ENCODE measurements around the gene PARP1.

Gene PARP1

DNA sequence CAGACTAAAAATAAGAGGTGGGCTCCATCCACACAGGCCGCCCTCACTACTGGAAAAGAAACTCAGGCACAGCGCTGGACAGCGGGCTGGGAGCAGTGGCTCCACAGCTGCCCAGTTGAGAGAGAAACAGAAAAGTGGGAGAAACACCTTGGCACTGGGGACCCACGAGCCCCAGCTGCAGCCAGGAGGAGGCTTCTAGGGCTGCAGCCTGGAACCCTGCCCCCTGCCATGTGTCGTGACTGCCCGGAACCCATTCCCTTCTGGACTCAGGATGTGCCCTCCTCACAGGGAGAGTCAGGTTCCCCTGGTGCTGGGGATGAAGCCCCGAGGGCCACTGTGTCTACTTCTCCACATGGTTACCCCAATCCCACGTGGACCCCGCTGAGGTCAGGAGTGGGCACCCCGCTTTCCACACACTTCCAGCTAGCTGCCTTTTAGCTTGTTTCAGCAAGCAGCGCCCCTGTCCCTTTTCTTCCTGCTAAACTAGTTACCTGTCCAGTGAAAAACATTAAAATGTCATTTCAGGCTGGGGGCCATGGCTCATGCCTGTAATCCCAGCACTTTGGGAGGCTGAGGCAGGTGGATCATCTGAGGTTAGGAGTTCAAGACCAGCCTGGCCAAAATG, 35.9 kb downstream of the PARP1 start:
- no peak for DNase-seq

DNA sequence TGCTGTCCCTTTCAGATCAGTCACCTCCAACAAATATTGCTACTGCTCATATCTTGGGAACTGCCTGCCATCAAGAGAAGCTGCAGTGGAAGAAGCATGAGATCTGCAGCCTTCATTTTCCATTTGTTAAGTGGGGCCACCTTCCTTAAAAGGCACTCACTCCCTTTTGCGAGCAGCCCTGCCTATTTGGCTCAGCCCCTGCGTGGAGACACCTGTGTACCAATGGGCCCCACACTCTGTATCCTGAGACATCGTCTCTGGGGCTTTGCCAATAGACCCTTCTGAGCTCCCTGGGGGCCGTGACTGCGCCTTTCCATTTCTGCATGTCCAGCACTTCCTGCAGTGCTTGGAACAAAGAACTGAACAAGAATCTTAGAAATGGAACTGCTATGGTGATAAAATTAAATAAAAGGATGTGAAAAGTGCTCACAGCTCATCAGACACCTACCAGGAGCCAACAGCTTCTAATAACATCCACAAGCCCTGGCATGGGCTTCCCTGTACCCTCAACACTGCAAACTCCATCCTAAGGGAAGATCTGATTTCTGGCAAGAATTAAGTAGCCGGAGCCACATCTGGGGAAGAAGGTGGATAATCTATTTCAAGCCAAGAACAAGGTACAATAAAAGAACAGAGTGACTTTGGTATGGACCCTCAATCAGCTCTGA, 36.7 kb downstream of the PARP1 start:
- DNase-seq = no peak

DNA sequence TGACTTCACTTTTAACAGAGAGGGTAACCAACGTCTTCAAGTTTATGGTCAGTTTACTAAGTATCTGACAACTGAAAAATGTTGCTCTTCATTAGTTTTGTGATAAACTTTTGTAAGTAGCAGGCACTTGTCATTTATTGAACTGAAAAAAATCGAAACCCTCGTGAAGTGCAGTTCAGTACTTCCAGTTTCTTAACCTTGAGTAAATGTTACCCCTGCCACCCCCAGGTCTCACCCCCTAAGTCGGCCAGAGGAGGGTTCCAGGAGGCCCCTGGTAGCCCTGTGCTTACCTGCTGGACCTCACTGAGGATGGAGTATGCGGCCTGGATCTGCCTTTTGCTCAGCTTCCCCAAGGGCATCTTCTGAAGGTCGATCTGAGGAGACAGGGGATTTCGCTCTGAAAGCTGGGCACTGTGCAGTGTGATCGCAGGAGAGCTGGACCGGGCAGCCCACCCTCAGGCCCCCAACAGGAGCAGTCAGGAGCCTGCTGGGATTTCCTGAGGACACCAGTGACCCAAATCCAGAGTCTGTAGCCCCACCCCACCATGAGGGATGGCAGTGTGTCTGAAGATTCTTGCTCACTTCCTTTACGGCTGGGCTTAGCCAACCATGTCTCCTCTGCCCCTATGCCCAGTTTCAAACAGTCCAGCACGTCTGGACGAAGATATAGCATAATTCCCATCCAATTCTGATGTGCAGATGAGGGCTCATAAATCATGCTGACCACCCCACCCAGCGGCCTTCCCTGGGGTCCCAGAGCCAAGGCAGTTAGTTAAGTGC, 37.6 kb downstream of the PARP1 start:
- no peak for DNase-seq

DNA sequence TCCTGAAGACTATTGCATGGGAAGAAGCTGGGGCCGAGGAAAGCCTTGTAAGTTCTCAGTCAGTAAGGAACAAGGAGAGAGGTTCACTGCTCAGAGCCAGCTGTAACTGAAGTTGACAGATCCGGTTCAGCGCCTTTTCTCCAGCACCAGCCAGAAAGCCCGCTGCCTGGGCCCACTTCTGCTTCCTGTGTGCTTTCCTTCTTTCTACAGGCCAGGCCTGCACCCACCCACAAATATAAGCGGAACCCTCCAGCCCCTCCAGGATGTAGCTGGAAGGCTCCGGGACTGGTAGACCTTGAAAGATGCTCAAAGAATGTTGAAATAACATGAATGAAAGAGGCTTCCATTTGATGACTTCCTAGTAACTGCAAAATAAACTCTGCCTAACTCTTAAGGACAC, 38.8 kb downstream of the PARP1 start:
- DNase-seq = no peak

DNA sequence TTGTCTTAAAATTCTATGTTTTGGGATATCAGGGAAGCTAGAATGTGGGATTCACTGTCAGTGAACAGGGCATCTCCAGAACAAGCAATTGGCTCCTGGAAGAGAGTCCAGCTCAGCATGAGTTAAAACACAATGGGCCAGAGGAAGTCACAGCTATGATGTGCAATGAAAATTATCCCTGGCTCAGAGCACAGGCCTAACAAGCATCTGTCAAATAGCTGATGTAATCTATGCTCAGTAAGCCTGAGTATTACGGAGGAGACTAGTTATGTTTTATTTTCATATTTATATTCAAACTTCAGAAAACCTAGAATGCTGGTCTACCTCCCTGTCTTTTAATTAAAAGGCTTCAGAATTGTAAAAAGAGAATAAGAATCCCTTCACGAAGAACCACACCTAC, 41.6 kb downstream of the PARP1 start:
- no peak for DNase-seq

DNA sequence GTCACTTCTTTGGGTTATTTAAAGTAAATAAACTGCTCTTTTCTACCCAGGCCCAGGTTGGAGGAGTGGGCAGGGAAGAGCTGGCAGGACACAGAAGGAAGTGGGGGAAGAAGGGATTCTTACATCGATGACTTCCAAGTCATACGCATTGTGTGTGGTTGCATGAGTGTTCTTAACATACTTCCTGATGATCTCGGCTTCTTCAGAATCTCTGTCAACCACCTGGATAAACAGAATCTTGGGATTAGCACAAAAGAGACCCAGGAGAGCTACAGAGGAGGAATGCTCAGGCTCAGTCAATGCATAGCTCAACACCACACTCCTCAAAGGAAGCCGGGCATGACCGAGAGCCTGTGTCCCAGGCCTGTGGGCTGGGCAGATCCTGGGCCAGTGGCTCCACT, 42.1 kb downstream of the PARP1 start:
- no peak for DNase-seq

DNA sequence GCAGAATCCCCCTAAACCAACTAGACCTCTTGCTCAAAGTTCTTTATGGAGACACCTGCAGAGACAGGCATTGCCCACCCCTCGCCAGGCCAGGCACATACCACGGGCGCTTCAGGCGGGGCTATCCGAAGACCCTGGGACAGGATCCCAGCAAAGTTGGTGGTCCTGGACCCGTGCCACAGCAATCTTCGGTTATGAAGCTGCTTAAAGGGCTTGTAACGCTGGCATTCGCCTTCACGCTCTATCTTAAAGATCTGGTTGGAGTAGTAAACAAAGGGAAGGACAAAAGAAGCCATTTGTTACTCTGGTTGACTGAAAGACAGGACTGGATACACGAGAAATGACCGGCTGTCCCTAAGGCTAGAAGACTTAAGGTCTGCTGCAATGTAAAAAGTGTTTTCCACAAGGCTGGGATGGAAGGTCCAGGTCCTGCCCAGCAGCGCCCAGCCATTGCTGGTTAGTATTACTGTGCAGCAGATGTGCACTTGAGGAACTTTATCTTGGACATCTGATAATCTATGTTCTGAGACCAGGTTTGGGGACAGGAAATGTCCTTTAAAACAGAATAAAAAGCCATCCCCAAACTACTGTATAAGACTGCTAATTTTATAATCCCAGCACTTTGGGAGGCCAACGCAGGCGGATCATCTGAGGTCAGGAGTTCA, 42.9 kb downstream of the PARP1 start:
- no peak for DNase-seq

DNA sequence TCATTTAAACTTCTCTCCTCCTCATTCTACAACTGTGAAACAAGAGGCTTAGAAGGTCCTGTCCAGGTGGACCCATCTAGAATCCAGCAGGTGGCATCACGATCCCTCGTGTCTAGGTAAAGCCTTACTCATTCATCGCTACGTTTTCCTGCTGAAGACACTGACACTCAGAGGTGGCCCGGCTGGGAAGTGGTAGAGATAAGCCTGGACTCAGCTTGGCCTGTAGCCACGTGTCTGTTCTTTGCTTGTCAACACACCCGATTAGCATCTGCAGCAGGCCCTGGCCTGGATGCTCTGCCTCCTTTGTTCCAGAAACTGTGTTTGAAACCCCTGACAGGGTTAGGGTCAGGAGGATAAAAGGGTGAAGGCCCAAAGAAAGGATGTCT, 43.4 kb downstream of the PARP1 start:
- DNase-seq = no peak

DNA sequence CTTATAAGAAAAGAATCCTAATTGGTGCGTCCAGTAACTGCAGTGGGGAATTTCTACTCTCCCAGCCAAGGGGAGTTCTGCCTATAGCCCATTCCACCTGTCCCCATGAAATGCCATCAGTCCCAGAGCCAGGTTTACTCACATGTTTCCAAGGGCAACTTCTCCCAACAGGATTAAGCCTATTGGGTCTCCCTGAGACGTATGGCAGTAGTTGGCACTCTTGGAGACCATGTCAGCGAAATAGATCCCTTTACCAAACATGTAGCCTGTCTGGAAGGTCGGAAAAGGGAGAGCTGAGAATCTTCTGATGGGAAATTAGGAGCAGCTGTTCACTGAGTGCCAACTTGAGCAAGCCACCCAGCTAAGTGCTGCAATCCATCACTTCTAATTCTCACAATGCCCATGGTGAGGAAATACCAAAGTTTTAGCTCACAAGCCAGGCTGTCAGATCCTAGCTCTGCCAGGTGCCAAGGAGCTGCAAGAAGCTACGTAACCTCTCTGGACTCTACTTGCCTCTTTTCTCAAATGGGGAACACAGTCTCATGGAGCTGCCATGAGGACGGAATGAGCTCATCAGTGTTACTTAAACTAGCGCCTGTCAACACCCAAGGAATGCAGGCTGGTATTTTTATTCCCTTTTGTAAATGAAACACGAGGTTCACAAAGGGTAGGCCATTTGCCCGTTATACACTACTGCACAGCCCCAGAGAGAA, 43.9 kb downstream of the PARP1 start:
- DNase-seq = no peak

DNA sequence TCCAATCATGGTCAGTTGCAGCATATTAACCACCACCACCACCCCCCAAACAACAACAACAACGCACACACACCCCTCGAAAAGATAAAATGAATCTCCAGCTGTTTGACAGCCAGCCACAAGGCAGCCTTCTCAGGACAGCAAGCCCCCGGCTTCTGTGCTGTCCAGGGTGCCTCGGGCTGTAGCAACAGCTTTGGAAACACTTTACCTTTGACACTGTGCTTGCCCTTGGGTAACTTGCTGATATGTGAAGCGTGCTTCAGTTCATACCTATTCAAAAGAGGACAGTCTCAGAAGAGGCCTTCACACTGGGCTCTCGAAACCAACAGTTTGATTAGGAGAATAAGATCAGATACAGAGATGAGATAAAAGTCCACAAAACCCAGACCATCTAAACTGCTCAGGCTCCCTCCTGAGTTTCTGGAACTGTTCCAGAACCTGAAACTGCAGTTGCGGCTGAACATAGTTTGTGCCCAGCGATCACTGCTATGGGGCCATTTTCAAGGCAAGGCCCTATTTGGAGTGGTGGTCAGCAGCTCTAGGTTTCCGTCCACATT, 44.9 kb downstream of the PARP1 start:
- no peak for DNase-seq

DNA sequence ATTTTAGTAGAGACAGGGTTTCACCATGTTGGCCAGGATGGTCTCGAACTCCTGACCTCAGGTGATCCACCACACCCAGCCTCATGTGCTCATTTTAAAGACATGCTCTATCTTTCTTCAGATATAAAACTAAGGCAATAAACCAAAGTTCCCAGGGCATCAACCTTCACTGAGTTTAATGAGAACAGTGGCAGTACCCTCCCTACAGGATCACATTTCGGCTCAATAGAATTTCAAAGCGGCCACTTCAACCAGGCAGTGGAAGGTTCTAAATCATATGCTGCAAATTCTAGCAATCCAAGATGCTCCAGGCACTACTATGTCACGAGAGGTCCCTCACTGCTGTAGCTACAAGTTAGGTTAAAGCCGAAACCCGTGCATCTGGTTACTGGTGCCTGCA, 45.5 kb downstream of the PARP1 start:
- DNase-seq = no peak

DNA sequence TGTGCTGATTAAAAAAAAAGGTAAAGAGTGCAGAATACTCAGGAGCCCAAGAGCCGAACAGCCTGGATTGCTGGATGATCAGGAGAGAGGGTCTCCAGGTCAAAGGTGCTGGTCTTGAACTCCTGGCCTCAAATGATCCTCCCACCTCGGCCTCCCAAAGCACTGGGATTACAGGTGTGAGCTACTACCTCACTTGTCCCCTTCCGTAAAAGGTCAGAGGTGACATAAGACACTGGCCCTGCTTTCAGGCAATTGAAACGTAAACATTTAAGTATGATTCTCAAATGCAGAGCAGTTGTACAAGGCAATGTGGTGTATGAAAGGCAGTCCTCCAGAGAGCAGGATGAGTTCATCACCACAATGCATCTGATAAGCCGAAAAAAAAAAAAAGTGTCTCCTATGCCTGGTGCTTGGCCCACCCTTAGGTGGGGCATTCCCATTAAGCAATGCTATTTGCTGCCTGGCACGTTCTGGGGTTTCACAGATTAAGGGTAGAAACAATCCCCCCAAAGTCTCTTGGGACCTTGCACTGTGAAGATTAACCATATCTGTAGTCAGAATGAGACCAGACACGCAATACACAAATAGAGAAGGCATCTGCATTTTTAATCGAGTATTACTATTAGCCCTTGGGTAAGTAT, 47.7 kb downstream of the PARP1 start:
- no peak for DNase-seq

DNA sequence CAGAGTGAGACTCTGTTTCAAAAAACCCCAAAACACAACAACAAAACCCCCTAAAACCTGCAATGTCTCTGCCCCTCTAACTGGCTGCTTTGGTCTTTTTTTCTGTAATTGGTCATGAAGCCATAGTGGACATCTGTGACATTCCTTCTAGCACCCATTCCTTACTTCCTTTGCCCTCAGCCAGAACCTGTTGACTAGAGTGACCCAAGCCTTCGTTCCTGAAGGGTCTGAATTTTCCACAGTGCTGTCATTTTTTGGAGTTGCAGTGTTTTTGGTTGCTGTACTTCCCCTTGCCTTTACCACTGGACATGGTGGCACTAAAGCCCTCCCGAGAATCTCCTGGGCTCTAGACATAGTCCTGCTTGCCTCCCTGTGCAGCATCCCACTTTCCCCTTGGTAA, 50.5 kb downstream of the PARP1 start:
- DNase-seq = no peak

DNA sequence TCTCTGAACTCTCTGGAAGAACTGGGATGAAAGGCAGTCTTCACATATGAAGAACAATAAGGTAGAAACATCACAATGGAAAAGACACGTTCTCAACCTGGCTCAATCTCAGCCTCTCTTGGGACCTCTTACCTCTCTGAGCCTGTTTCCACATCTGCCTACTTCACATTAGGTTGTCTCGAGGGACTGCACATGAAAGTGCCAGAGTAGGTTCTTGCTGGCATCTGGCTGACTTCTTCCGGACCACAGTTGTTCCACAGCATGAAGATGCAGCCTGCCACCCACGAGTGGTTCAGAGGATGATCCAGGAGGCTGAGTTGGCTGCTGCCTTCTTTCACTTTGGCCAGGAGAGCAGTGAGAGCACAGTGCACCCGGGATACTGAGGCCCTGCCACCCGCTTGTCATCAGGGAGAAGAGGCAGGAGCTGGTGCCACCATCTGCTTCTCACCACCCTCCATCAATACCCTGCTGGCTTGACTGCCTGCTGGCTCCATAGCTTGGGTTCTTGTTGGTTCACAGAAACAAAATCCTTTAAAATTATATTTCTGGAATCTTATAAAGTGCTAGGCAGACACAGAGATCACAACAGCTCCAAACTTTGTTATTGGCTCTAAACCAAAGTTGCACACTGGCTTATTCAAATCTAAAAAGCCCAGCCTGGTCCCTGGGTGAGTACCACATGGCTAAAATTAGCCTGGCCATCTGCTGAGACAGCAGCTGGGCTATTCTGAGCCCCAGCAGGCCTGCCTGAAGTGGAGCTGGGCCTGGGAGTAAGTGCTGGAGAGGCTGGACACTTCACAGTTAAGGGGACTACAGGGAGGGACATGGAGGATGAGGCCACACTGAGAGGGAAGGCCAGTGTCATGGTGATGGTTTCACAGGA, 52.0 kb downstream of the PARP1 start:
- no peak for DNase-seq

DNA sequence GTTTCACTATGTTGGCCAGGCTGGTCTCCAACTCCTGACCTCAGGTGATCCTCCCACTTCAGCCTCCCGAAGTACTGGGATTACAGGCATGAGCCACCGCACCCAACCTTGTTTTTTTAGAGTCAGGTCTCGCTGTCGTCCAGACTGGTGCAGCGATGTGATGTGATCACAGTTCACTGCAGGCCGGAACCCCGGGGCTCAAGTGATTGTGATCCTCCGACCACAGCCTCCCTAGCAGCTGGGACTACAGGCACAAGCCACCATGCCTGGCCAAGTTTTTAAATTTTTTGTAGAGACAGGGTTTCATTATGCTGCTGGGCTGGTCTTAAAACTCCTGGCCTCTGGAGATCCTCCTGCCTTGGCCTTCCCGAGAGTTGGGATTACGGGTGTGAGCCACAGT, 52.9 kb downstream of the PARP1 start:
- no peak for DNase-seq

DNA sequence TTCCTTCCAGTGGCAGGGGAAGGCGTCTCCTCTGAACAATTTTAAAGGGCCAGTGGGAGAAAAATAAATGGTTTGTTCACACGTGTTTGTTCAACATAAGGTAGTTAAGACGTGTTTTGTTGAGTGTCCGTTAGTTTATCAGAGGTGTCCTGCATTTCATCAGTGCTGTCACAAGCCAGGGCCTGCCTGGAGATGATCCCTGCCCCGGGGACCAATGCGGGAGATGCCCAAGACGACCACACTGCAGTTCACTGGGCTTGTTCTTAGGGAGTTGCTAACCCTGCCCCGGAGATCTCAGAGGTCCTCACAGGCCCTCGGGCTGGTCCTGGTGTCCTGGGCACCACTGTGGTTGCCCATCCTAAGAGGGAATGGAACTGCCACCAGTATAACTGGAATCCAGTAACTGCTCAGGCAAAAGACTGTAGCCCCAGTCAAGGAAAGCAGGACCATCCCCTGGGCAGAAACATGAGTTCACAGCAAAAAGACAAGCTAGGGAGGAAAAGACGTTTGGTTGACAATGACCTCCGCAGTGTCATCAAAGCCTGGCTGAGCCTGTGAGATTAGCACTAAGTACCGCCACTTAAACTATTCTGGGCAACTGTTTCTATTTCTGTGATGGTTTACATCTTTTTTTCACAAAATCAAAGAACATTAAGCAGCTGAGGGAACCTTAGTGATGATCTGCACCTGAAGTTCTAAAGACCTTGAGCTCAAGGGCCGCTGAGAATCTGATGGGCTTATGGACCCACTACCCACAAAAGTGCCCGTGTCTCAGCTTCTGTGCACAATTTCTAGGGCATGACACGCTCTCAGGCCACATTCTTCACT, 54.0 kb downstream of the PARP1 start:
- no peak for DNase-seq

DNA sequence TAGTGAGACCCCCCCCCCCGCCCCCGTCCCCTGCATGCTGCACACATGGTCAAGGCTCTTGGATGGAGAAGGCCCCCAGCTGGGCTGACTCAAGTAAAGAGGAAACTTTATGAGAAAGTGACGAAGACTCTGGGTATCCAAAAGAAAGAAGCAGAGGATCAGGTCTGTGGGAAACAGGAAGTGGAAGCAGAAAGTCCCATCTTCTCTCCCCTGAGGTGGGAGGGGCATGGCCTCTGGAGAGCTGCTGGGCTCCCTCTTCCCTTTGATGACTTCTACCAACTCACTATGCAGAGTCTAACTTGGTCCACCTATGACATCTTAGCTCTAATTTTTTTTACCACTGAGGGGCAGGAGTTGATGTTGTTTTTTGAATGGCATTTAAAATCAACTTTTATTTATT, 56.2 kb downstream of the PARP1 start:
- no peak for DNase-seq

DNA sequence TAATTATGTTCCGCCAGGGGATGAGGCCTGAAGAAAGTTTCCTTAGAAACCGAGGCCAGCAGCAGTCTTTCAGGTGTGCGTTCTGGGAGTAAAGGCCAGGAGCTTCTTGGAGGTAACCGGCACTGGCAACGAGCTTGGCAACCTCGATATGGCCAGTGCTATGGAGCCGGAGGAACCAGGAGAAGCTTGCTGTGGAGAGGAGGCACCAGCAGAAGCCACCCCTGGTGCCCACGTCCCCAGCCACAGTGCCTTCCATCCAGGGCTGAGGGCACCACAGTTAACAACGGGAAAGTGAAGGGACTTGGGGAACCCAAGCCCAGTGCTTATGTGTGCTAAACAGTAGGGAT, 57.4 kb downstream of the PARP1 start:
- no peak for DNase-seq

DNA sequence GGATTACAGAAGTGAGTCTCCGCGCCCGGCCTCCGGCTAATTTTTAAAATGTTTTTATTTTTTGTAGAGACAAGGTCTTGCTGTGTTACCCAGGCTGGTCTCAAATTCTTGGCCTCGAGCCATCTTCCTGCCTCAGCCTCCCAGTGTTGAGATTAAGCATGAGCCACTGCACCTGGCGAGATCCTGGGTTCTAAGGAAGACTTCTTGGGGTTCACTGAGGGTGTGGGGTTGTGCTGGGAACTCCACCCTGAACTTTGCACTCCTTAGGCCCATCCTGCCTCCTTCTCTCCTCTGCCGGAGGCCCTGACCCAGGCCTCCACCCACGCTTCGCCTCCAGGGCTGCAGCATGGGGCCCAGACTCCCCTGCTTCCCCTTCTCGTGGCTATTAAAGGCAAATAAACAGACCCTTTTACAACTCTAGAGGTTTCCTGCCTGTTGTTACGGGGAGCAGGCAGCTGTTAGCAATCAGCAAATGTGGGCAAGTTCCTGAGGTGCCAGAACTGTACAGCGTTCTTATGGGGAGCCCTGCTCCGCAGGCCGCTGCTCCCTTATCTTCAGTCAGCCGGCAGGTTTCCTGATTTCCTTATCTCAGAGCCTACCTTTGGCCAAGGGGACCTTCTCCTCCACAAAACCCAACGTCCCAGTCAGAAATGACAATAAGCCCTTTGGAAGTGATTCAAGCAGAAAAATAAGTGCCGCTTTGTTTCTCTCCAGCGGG, 57.9 kb downstream of the PARP1 start:
- DNase-seq = no peak

DNA sequence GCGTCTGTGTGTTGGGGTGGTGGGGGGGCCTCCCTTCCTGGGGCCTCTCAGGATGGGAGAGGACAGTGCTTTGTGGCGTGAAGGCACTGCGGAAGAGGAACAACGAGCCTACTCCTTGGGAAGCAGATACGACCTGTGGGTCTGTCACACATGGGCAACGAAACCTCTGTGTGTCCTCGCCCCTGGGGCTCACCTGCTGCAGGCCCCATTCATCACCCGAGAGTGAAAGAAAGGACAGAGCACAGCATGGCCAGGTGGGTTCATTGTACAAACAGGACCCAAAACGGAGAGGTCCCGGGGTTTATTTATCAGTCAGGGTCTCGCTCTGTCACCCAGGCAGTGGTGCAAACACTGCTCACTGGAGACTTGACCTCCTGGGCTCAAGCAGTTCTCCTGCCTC, 58.8 kb downstream of the PARP1 start:
- DNase-seq = no peak

Measured in activated CD8-positive, alpha-beta memory T cell treated with anti-CD3 and anti-CD28 coated beads for 24 hours (primary cell).